Measurements from ENCODE around the gene METTL9.
"Not testable (repeated sequence)": the region's sequence is repeated elsewhere in the genome, so short reads cannot be mapped to it uniquely, and the experiment has no call there.

DNA sequence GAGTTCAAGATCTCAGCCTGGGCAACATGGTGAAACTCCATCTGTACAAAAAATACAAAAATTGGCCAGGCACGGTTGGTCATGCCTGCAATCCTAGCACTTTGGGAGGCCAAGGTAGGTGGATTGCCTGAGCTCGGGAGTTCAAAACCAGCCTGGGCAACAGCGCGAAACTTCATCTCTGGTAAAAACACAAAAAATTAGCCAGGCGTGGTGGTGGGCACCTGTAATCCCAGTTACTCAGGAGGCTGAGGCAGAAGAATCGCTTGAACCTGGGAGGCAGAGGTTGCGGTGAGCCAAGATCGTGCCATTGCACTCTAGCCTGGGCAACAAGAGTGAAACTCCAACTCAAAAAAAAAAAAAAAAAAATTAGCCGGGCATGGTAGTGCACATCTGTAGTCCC lies 25.9 kb upstream of the METTL9 start:
- not testable (repeated sequence) for TF ChIP-seq POLR2A (IDR thresholded peaks at IDR 0.05); CTCF (IDR thresholded peaks at IDR 0.05); POLR2AphosphoS5 (IDR thresholded peaks at IDR 0.05; ENCODE audit: insufficient read depth in 1 of 2, low read depth in 1 of 2)
